Tongue (tissue), 2 donors: ENCODE data around the gene MT1H. TPM values are rescaled to one million over a fixed set of nuclear protein-coding genes. Genes with fewer than 3 reads are reported as not detected.
"Not testable (repeated sequence)": the region's sequence is repeated elsewhere in the genome, so short reads cannot be mapped to it uniquely, and the experiment has no call there.

ENCODE experiments used
- DNase-seq: peaks from one replicate; pipeline ENCODE4 v3.0.0-alpha.2; 2015
- total RNA-seq: library from RNA; depleted of rRNA; stranded (reverse); fragments of >200 nt; gene quantifications from one replicate; pipeline ENCODE4 v1.2.3, GENCODE V29; 2014

MT1H gene
- not detected for total RNA-seq

- DNase-seq: peak; percentile 18
These were observed at the start of gene MT1H for GRCh38 chr16:56669005-56669839. Gene MT1H, plus strand, starts transcription at chr16:56669814. Its CDS starts 71 bp downstream, at chr16:56669885.

- DNase-seq: no peak
These were observed 49.2 kb upstream of the MT1H start for GRCh38 chr16:56620339-56620897.

- not testable (repeated sequence) for DNase-seq
These were observed 47.8 kb upstream of the MT1H start for GRCh38 chr16:56621665-56622445.

GRCh38 chr16:56623184-56623583 is 46.4 kb upstream of the MT1H start:
- DNase-seq: not testable (repeated sequence)

GRCh38 chr16:56623637-56624036 is 46.0 kb upstream of the MT1H start:
- no peak for DNase-seq

GRCh38 chr16:56625140-56625942 is 44.3 kb upstream of the MT1H start, which contains the start of gene MT1E:
Gene MT1E, plus strand, starts transcription at chr16:56625781. Its CDS starts 71 bp downstream, at chr16:56625852.
- peak; percentile 78 for DNase-seq

- no peak for DNase-seq
These were observed 43.5 kb upstream of the MT1H start for GRCh38 chr16:56625943-56626654.

- DNase-seq: no peak
These were observed 42.9 kb upstream of the MT1H start for GRCh38 chr16:56626685-56627084.

- DNase-seq: no peak
These were observed 40.9 kb upstream of the MT1H start for GRCh38 chr16:56628486-56629350.

- DNase-seq: no peak
These were observed 40.1 kb upstream of the MT1H start for GRCh38 chr16:56629531-56629930.

- no peak for DNase-seq
These were observed 39.5 kb upstream of the MT1H start for GRCh38 chr16:56630134-56630533.

GRCh38 chr16:56631197-56631596 is 38.4 kb upstream of the MT1H start:
- no peak for DNase-seq

- DNase-seq: no peak
These were observed 37.8 kb upstream of the MT1H start for GRCh38 chr16:56631832-56632155.

- peak; percentile 36 for DNase-seq
These were observed 37.3 kb upstream of the MT1H start, which contains the start of gene MT1M for GRCh38 chr16:56632156-56632847. Gene MT1M, plus strand, starts transcription at chr16:56632659. Its CDS starts 73 bp downstream, at chr16:56632732.

GRCh38 chr16:56632848-56633365 is 36.7 kb upstream of the MT1H start:
- DNase-seq: no peak

- DNase-seq: no peak
These were observed 36.1 kb upstream of the MT1H start for GRCh38 chr16:56633535-56633934.

GRCh38 chr16:56634715-56635440 is 34.7 kb upstream of the MT1H start:
- no peak for DNase-seq

GRCh38 chr16:56635441-56635967 is 34.1 kb upstream of the MT1H start:
- no peak for DNase-seq
